Hepatocyte (in vitro differentiated cells): ENCODE results near the gene CDC37L1. TPM values are rescaled to one million over a fixed set of nuclear protein-coding genes. Genes with fewer than 3 reads are reported as not detected.
"Not testable (repeated sequence)": the region's sequence is repeated elsewhere in the genome, so short reads cannot be mapped to it uniquely, and the experiment has no call there.

Source experiments
- DNase-seq: peaks from one replicate; pipeline ENCODE4 v3.0.0-alpha.2; 2016; ENCODE audit warnings: low spot score
- H2AFZ ChIP-seq: fragments of 200-600 bp; sonication (generic); 2 replicates; pipeline ENCODE4 v1.6.0; 2016; ENCODE audit warnings: antibody characterized with exemption, mild to moderate bottlenecking
- H3K27ac ChIP-seq: fragments of 200-600 bp; sonication (generic); 2 replicates; pipeline ENCODE4 v1.5.1; 2016; ENCODE audit warnings: mild to moderate bottlenecking
- H3K27me3 ChIP-seq: fragments of 200-600 bp; sonication (generic); 2 replicates; pipeline ENCODE4 v1.6.1; 2016
- H3K36me3 ChIP-seq: fragments of 200-600 bp; sonication (generic); replicated peaks from 2 replicates; pipeline ENCODE4 v1.5.1; 2016; ENCODE audit warnings: low read depth; ENCODE audit not compliant: insufficient read depth
- H3K4me1 ChIP-seq: fragments of 200-600 bp; sonication (generic); 2 replicates; pipeline ENCODE4 v1.5.1; 2016; ENCODE audit warnings: mild to moderate bottlenecking, moderate library complexity; ENCODE audit not compliant: insufficient read depth
- H3K4me2 ChIP-seq: fragments of 200-600 bp; sonication (generic); 2 replicates; pipeline ENCODE4 v1.6.0; 2016
- H3K4me3 ChIP-seq: fragments of 200-600 bp; sonication (generic); 2 replicates; pipeline ENCODE4 v1.5.1; 2016; ENCODE audit warnings: mild to moderate bottlenecking
- H3K79me2 ChIP-seq: fragments of 200-600 bp; sonication (generic); 2 replicates; pipeline ENCODE4 v1.6.0; 2017; ENCODE audit warnings: mild to moderate bottlenecking
- H3K9me2 ChIP-seq: fragments of 200-600 bp; sonication (generic); replicated peaks from 2 replicates; pipeline ENCODE4 v1.6.0; 2017; ENCODE audit warnings: mild to moderate bottlenecking; ENCODE audit not compliant: insufficient read depth
- H3K9me3 ChIP-seq: fragments of 200-600 bp; sonication (generic); 2 replicates; pipeline ENCODE4 v1.5.1; 2016; ENCODE audit warnings: low read depth, mild to moderate bottlenecking
- H4K20me1 ChIP-seq: fragments of 200-600 bp; sonication (generic); 2 replicates; pipeline ENCODE4 v1.6.0; 2016; ENCODE audit warnings: mild to moderate bottlenecking; ENCODE audit not compliant: insufficient read depth, poor library complexity, severe bottlenecking
- CTCF ChIP-seq: fragments of 200-600 bp; sonication (generic); IDR thresholded peaks from 2 replicates; pipeline ENCODE4 v1.5.1; 2016; ENCODE audit warnings: antibody characterized with exemption, mild to moderate bottlenecking; ENCODE audit not compliant: poor library complexity
- EZH2 ChIP-seq: fragments of 200-600 bp; sonication (generic); IDR thresholded peaks from 2 replicates; pipeline ENCODE4 v1.6.1; 2016; ENCODE audit warnings: antibody characterized with exemption, mild to moderate bottlenecking, borderline replicate concordance
- EZH2phosphoT487 ChIP-seq: fragments of 200-600 bp; sonication (generic); IDR thresholded peaks from one replicate; pipeline ENCODE4 v1.6.1; 2018; ENCODE audit warnings: antibody characterized with exemption, mild to moderate bottlenecking, low read depth, moderate library complexity; ENCODE audit not compliant: unreplicated experiment, severe bottlenecking
- WGBS: methylation state at CpG from one replicate; pipeline ENCODE4 v1.1.6; 2016; ENCODE audit warnings: low lambda C conversion rate; ENCODE audit errors: missing lambda C conversion rate; 5-methylcytosine and 5-hydroxymethylcytosine counted together
- polyA plus RNA-seq: library from polyadenylated mRNA; unstranded; fragments of >200 nt; fragmentation: Nextera tagmentation; extraction: Ambion mirVana; gene quantifications from 2 replicates; pipeline ENCODE4 v1.2.1, GENCODE V29; 2016
- total RNA-seq: library from RNA; depleted of rRNA; stranded (reverse); fragments of >200 nt; gene quantifications from 2 replicates; pipeline ENCODE4 v1.2.3, GENCODE V29; 2014

The CDC37L1 gene
- total and polyA plus RNA-seq, 2 experiments from 2014 or later: 17.2 to 25.5 TPM

- H3K27me3 ChIP-seq: no peaks in the 10 kb centered on the region
- H3K9me2 ChIP-seq: no peaks in the 10 kb centered on the region
- H2AFZ ChIP-seq: no peak overlapping the region
- TF ChIP-seq EZH2phosphoT487 (no peak), EZH2 (no peak), CTCF (no peak)
- peaks cover 19% of the 10 kb centered on the region for H3K79me2 ChIP-seq
- peaks cover 5% of the 10 kb centered on the region for H4K20me1 ChIP-seq
- DNase-seq: no peak
- H3K36me3 ChIP-seq: no peaks in the 10 kb centered on the region
- H3K4me3 ChIP-seq: no peak overlapping the region
- peaks cover 15% of the 10 kb centered on the region for H3K4me1 ChIP-seq
- no peak overlapping the region for H3K27ac ChIP-seq
- H3K4me2 ChIP-seq: no peak overlapping the region
- no peaks in the 10 kb centered on the region for H3K9me3 ChIP-seq
- 76% methylated on average over 5 of the region's 5 CpGs for WGBS
Measured at GRCh38 chr9:4743131-4743875, 63.9 kb downstream of the CDC37L1 start.

DNA sequence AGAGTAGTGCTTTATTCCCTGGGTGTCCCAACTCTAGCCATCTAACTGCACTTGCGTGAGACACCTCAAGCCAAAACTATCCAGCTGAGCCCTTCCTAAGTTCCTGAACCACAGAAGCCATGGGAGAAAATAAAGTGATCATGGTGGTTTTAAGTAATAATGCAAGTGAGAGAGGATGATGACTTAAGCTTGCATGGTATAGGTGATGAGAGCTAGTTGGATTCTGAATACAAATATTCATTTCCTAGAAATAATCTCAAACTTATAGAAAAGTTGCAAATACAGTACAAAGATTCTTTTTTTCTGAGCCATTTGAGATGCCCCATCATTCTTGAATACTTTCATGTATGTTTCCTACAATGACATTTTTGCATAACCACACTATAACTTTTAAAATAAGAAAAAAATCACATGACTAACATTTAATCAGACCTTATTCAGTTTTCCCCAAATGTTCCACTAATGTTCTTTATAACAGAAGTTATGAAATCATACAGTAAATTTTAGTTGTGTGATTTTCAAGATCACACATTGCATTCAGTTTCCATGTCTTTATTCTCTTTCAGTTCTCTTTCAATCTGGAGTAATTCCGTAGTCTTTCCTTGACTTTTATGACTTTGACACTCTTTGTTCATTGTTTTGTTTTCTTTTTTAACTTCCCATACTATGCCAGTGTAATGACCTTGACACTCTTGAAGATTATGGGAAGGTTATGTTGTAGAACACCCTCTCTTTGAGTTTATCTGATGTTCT, 67.1 kb downstream of the CDC37L1 start:
- no peaks in the 10 kb centered on the region for H3K36me3 ChIP-seq
- H3K9me2 ChIP-seq: no peaks in the 10 kb centered on the region
- no peak overlapping the region for H3K27ac ChIP-seq
- H3K9me3 ChIP-seq: no peaks in the 10 kb centered on the region
- H3K4me3 ChIP-seq: no peak overlapping the region
- no peak overlapping the region for H3K4me2 ChIP-seq
- TF ChIP-seq EZH2: no peak
- H4K20me1 ChIP-seq: no peaks in the 10 kb centered on the region
- no peaks in the 10 kb centered on the region for H3K27me3 ChIP-seq
- no peaks in the 10 kb centered on the region for H3K79me2 ChIP-seq
- peaks cover 14% of the 10 kb centered on the region for H3K4me1 ChIP-seq
- DNase-seq: no peak
- no peak overlapping the region for H2AFZ ChIP-seq
- WGBS: 88% methylated on average over 2 of the region's 2 CpGs

GRCh38 chr9:4748612-4749011, 69.2 kb downstream of the CDC37L1 start:
- no peak overlapping the region for H3K4me2 ChIP-seq
- H3K27me3 ChIP-seq: no peaks in the 10 kb centered on the region
- 91% methylated on average over 5 of the region's 5 CpGs for WGBS
- H4K20me1 ChIP-seq: no peaks in the 10 kb centered on the region
- no peaks in the 10 kb centered on the region for H3K79me2 ChIP-seq
- no peak overlapping the region for H3K27ac ChIP-seq
- H3K9me2 ChIP-seq: no peaks in the 10 kb centered on the region
- H3K4me3 ChIP-seq: no peak overlapping the region
- H3K36me3 ChIP-seq: no peaks in the 10 kb centered on the region
- no peak for TF ChIP-seq EZH2
- TF ChIP-seq EZH2phosphoT487: no peak
- TF ChIP-seq CTCF: no peak
- no peak overlapping the region for H2AFZ ChIP-seq
- H3K4me1 ChIP-seq: peaks cover under 1% of the 10 kb centered on the region
- no peak for DNase-seq
- no peaks in the 10 kb centered on the region for H3K9me3 ChIP-seq

DNA sequence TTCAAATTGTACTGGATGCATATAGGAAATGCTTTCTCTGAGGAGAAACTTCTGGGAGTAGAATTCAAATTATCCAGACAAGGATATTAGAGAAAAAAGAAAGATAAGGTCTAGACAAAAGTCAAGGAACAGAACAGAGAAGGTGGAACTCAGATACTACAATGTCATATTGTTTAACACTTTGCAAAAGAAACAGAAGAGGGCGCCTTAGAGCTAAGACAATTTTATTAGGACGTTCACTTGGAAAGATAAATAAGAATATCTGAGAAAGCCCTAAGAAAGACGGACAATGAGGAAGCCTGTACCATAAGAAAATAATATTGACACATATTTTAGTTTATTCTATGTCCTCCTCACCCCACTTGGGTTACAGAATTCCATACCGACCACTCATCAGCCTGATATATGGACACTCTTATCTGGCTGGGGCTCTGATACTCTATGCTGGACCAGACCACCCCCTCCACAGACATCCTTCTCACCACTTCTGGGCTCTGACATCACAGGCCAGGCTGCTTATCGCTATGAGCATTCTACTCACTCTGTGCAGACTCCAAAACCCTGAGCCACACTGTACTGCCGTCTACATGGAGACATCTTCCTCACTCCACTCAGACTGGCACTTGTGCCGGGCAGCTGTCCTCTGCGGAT, 70.8 kb downstream of the CDC37L1 start:
- peak; percentile 58 for DNase-seq
- H3K4me2 ChIP-seq: no peak overlapping the region

DNA sequence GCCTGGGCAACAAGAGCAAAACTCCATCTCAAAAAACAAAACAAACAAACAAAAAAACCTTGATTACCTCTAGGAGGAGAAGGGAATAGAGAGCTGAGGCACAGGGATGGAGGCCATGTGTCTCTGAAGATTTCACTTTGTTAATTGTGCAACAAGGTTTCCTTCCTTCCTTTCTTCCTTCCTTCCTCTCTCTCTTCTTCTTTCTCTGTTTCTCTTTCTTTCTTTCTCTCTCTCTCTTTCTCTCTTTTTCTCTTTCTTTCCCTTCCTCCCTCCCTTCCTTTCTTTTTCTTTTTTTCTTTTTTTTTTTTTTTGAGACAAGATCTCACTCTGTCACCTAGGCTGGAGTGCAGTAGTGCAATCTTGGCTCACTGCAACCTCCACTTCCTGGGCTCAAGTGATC, 75.2 kb downstream of the CDC37L1 start:
- H4K20me1 ChIP-seq, H3K79me2 ChIP-seq, H3K9me2 ChIP-seq, H3K4me3 ChIP-seq, H3K27ac ChIP-seq, H3K4me1 ChIP-seq, H3K4me2 ChIP-seq, H3K36me3 ChIP-seq, H3K9me3 ChIP-seq, H2AFZ ChIP-seq, H3K27me3 ChIP-seq, DNase-seq: not testable (repeated sequence)

More for the DNA sequence above, 70.8 kb downstream of the CDC37L1 start:
- Histone ChIP-seq H3K9me3 (no peaks in the 10 kb centered on the region), H3K4me1 (no peaks in the 10 kb centered on the region), H3K9me2 (no peaks in the 10 kb centered on the region), H3K27me3 (no peaks in the 10 kb centered on the region), H3K4me3 (no peak overlapping the region), H3K36me3 (no peaks in the 10 kb centered on the region), H3K27ac (no peak overlapping the region), H3K79me2 (no peaks in the 10 kb centered on the region), H4K20me1 (no peaks in the 10 kb centered on the region), H2AFZ (no peak overlapping the region)
- 39% methylated on average over 8 of the region's 8 CpGs for WGBS
- TF ChIP-seq CTCF (peak; percentile 57), EZH2 (no peak)
